SH-SY5Y (cell line): ENCODE results near the gene GABRG3.

ENCODE experiments used
- GATA2 ChIP-seq: IDR thresholded peaks from 2 replicates; pipeline ENCODE4 v1.6.1; 2011; ENCODE audit warnings: mild to moderate bottlenecking, low read depth, low read length
- GATA3 ChIP-seq: IDR thresholded peaks from 2 replicates; pipeline ENCODE4 v1.6.1; 2011; ENCODE audit warnings: low read depth, mild to moderate bottlenecking, low read length, moderate library complexity

GRCh38 chr15:27214961-27215360, 244.0 kb downstream of the GABRG3 start:
- TF ChIP-seq GATA2 (no peak), GATA3 (no peak)
